Choroid plexus epithelial cell (primary cell): ENCODE measurements around the gene KCNQ1.

Experiments
- DNase-seq: peaks from one replicate; pipeline ENCODE4 v3.0.0-alpha.2; 2010; ENCODE audit warnings: low read depth
- H3K4me3 ChIP-seq: 2 replicates; pipeline ENCODE4 v1.5.1; 2011; ENCODE audit warnings: low read depth, mild to moderate bottlenecking, control low read depth, low read length, moderate library complexity
- CTCF ChIP-seq: conservative IDR thresholded peaks from 2 replicates; pipeline ENCODE4 v1.5.1; 2011; ENCODE audit warnings: low read depth, mild to moderate bottlenecking, control low read depth, inconsistent platforms, low read length, moderate library complexity

KCNQ1 gene

GRCh38 chr11:2641623-2642022 lies 196.8 kb downstream of the KCNQ1 start:
- DNase-seq, result no peak
- no peak for TF ChIP-seq CTCF
- H3K4me3 ChIP-seq, result no peak overlapping the region

- DNase-seq, result no peak
- no peak overlapping the region for H3K4me3 ChIP-seq
- TF ChIP-seq CTCF, result no peak
These were observed 198.9 kb downstream of the KCNQ1 start for GRCh38 chr11:2643746-2644145.

- DNase-seq, result no peak
- no peak overlapping the region for H3K4me3 ChIP-seq
- TF ChIP-seq CTCF, result no peak
These were observed 200.3 kb downstream of the KCNQ1 start for GRCh38 chr11:2644844-2645778.

- no peak for DNase-seq
- no peak overlapping the region for H3K4me3 ChIP-seq
- TF ChIP-seq CTCF, result no peak
These were observed 200.9 kb downstream of the KCNQ1 start for GRCh38 chr11:2645779-2646118.

- no peak overlapping the region for H3K4me3 ChIP-seq
- no peak for DNase-seq
- TF ChIP-seq CTCF, result no peak
These were observed 202.4 kb downstream of the KCNQ1 start for GRCh38 chr11:2647167-2647566.

- no peak for TF ChIP-seq CTCF
- DNase-seq, result no peak
- no peak overlapping the region for H3K4me3 ChIP-seq
These were observed 203.1 kb downstream of the KCNQ1 start for GRCh38 chr11:2647953-2648352.

GRCh38 chr11:2649400-2649799 lies 204.6 kb downstream of the KCNQ1 start:
- H3K4me3 ChIP-seq, result no peak overlapping the region
- no peak for DNase-seq
- no peak for TF ChIP-seq CTCF
